GM12878 (cell line): Measurements from ENCODE around the gene RNF220. TPM values are rescaled to one million over a fixed set of nuclear protein-coding genes. Genes with fewer than 3 reads are reported as not detected.

Experiments used
- ATAC-seq: fragments of 200-7000 bp; cut with Tn5 transposase; 3 replicates; pipeline ENCODE4 v1.9.1; 2020; ENCODE audit warnings: mild to moderate bottlenecking, moderate library complexity
- BruUV-seq: library from RNA; stranded (reverse); fragments of 400-500 nt; replicated peaks from 2 replicates; lab custom pipeline; 2021; lab: Mats Ljungman, UMichigan
- CTCF ChIA-PET: fragments of 300-600 bp; sonication (Branson Sonifier 250); formaldehyde crosslinking; extraction: SDS; loops from one replicate; lab custom pipeline; 2021; ENCODE audit warnings: inconsistent platforms; lab: Yijun Ruan, JAX
- POLR2A ChIA-PET: fragments of 350-600 bp; formaldehyde crosslinking; extraction: SDS; loops from one replicate; lab custom pipeline; 2021; ENCODE audit warnings: inconsistent platforms; lab: Charles Lee
- RAD21 ChIA-PET: fragments of 300-600 bp; sonication (Branson Sonifier 250); formaldehyde crosslinking; loops from one replicate; lab custom pipeline; 2023; ENCODE audit warnings: antibody characterized with exemption; ENCODE audit not compliant: unreplicated experiment; lab: Charles Lee
- SMC1A ChIA-PET: fragments of 300-600 bp; sonication (Branson Sonifier 250); formaldehyde crosslinking; loops from one replicate; lab custom pipeline; 2023; ENCODE audit not compliant: unreplicated experiment, uncharacterized antibody; lab: Charles Lee
- DNase-seq: peaks from one replicate; pipeline ENCODE4 v3.0.0-alpha.2; 2011; ENCODE audit warnings: low read depth, low spot score
- FAIRE-seq: peaks from 3 replicates; lab custom pipeline; 2011; peaks lifted over from hg19 to GRCh38; lab: Jason Lieb, UNC
- H2AFZ ChIP-seq: 2 replicates; pipeline ENCODE4 v1.6.0; 2011; ENCODE audit warnings: low read depth, low read length, control low read depth; ENCODE audit not compliant: control insufficient read depth
- H3K27ac ChIP-seq: 2 replicates; pipeline ENCODE4 v1.5.1; 2011; ENCODE audit warnings: control low read depth; ENCODE audit not compliant: control insufficient read depth, insufficient read depth
- H3K27me3 ChIP-seq, 2 experiments: replicated peaks in 1 of 2; 2 replicates each; pipeline versions ENCODE4 v1.6.0 to v1.6.1; 2011; ENCODE audit warnings: low read length in 1 of 2; ENCODE audit not compliant: control insufficient read depth in 2 of 2, insufficient read depth in 2 of 2
- H3K36me3 ChIP-seq, 2 experiments: 2 replicates each; pipeline ENCODE4 v1.5.1; 2011; ENCODE audit warnings: low read length in 1 of 2; ENCODE audit not compliant: control insufficient read depth in 2 of 2, insufficient read depth in 2 of 2
- H3K4me1 ChIP-seq: 2 replicates; pipeline ENCODE4 v1.6.1; 2011; ENCODE audit warnings: mild to moderate bottlenecking, low read length, moderate library complexity, mixed read lengths; ENCODE audit not compliant: control insufficient read depth, insufficient read depth
- H3K4me2 ChIP-seq: 2 replicates; pipeline ENCODE4 v1.6.0; 2011; ENCODE audit warnings: control low read depth; ENCODE audit not compliant: control insufficient read depth, insufficient read depth
- H3K4me3 ChIP-seq: fragments of 200-600 bp; sonication (generic); 2 replicates; pipeline ENCODE4 v1.5.1; 2016
- H3K79me2 ChIP-seq: 2 replicates; pipeline ENCODE4 v1.6.0; 2011; ENCODE audit warnings: low read length; ENCODE audit not compliant: control insufficient read depth, insufficient read depth
- H3K9ac ChIP-seq: 2 replicates; pipeline ENCODE4 v1.8.0; 2011; ENCODE audit warnings: low read length, control low read depth, mixed read lengths; ENCODE audit not compliant: control insufficient read depth, insufficient read depth
- H3K9me3 ChIP-seq: replicated peaks from 3 replicates; pipeline ENCODE4 v1.5.1; 2011; ENCODE audit warnings: mild to moderate bottlenecking, low read length; ENCODE audit not compliant: control insufficient read depth, insufficient read depth
- H4K20me1 ChIP-seq: 2 replicates; pipeline ENCODE4 v1.6.0; 2011; ENCODE audit not compliant: control insufficient read depth, insufficient read depth
- CHD1 ChIP-seq: IDR thresholded peaks from 2 replicates; pipeline ENCODE4 v1.6.1; 2012; ENCODE audit warnings: low read depth, low read length, improper control_type of control experiment
- EP300 ChIP-seq, 2 experiments: fragments of 150-350 bp in 1 of 2; IDR thresholded peaks; 2 replicates each; pipeline ENCODE4 v1.6.1; 2011 to 2012; ENCODE audit warnings: low read depth in 2 of 2, low read length in 2 of 2, borderline replicate concordance in 1 of 2, improper control_type of control experiment in 1 of 2, inconsistent platforms in 1 of 2; ENCODE audit not compliant: control insufficient read depth in 1 of 2
- GABPA ChIP-seq: IDR thresholded peaks from 2 replicates; pipeline ENCODE4 v1.6.1; 2014; ENCODE audit warnings: antibody characterized with exemption, low read depth, mild to moderate bottlenecking, inconsistent platforms
- JUNB ChIP-seq: IDR thresholded peaks from 2 replicates; pipeline ENCODE4 v1.6.1; 2016; ENCODE audit warnings: antibody characterized with exemption, mild to moderate bottlenecking
- NFYA ChIP-seq: IDR thresholded peaks from 2 replicates; pipeline ENCODE4 v1.6.1; 2011; ENCODE audit warnings: low read depth, mild to moderate bottlenecking, low read length, improper control_type of control experiment, borderline replicate concordance
- RAD21 ChIP-seq: IDR thresholded peaks from 2 replicates; pipeline ENCODE4 v1.6.1; 2011; ENCODE audit warnings: mild to moderate bottlenecking, low read depth, low read length, moderate library complexity; ENCODE audit not compliant: insufficient read depth
- SREBF1 ChIP-seq: IDR thresholded peaks from 2 replicates; pipeline ENCODE4 v1.6.1; 2012; ENCODE audit warnings: mild to moderate bottlenecking, low read length
- TCF7 ChIP-seq: IDR thresholded peaks from 2 replicates; pipeline ENCODE4 v1.6.1; 2014; ENCODE audit warnings: antibody characterized with exemption, borderline replicate concordance
- WGBS: methylation state at CpG from one replicate; pipeline ENCODE4 v1.1.6; 2016; ENCODE audit warnings: low lambda C conversion rate; ENCODE audit not compliant: insufficient replicate concordance, insufficient coverage; ENCODE audit errors: missing lambda C conversion rate; 5-methylcytosine and 5-hydroxymethylcytosine counted together
- in situ Hi-C: fragments of 300-500 bp; cut with MboI; formaldehyde crosslinking; loops from 9 replicates; pipeline ENCODE4 v1.14.3; 2018; ENCODE audit warnings: mixed read lengths
- intact Hi-C: fragments of 100-400 bp; cut with micrococcal nuclease; formaldehyde crosslinking; loops from one replicate; pipeline ENCODE4 v1.14.2; 2022; ENCODE audit not compliant: unreplicated experiment
- polyA plus RNA-seq, 11 experiments: library from polyadenylated mRNA; depleted of rRNA in 4 of 11; unstranded in 6 of 11; stranded (reverse) in 5 of 11; fragments of >200 nt; fragmentation: Nextera tagmentation in 4 of 11; fragmentation: Illumina TruSeq in 1 of 11; extraction: Ambion mirVana in 4 of 11; extraction: Trizol in 1 of 11; gene quantifications; 1 replicate in 1 of 11; 2 replicates in 10 of 11; pipeline versions ENCODE4 v1.2.1 to v1.2.3, GENCODE V29; 2011 to 2016; ENCODE audit warnings: inconsistent platforms in 2 of 11, missing spikeins in 2 of 11, low read depth in 1 of 11
- total RNA-seq, 4 experiments: library from RNA; depleted of rRNA in 3 of 4; stranded (reverse); fragments of >200 nt in 3 of 4; fragmentation: Illumina TruSeq in 1 of 4; extraction: Trizol in 1 of 4; gene quantifications; 2 replicates each; pipeline versions ENCODE4 v1.2.1 to v1.2.3, GENCODE V29; 2013 to 2021
- TF ChIP-seq, protein P1 (sequence below): IDR thresholded peaks from 2 replicates; pipeline ENCODE4 v1.6.1; 2012; ENCODE audit warnings: improper control_type of control experiment, low read depth, low read length; ENCODE audit not compliant: insufficient replicate concordance
- TF ChIP-seq, protein P2 (sequence below): fragments of 450-650 bp; IDR thresholded peaks from 2 replicates; pipeline ENCODE4 v1.6.1; 2017; ENCODE audit warnings: mild to moderate bottlenecking, moderate library complexity
- TF ChIP-seq, protein P3 (sequence below): fragments of 450-650 bp; IDR thresholded peaks from 2 replicates; pipeline ENCODE4 v1.6.1; 2014; ENCODE audit warnings: mild to moderate bottlenecking

RNF220 gene
- total and polyA plus RNA-seq, 10 of the 15 experiments (the other 5 are each of a cell fraction or from before 2014, with no cell fraction given), result 4.6 to 84.1 (median 53.7) TPM

DNA sequence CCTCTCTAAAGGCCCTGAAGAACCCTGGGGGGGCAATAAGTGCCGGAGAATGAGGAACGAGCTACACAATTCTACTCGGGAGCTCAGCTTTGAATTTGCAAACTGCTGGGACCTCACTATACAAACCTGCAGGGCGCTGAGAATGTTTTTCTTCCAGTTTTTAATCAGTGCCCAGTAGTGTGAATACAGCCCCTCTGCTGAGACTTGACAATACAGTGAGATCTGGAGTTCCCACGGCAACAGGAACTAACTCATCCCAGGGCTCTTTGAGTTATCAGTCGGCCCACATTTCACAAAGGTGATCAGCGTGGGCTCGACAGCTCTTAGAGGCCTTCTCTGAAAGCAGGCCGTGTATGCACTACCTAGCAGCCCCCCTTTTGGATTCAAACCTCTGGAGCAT lies 227.5 kb downstream of the RNF220 start:
- Histone ChIP-seq H3K36me3 (peaks cover 8 to 18% of the 10 kb centered on the region in 2 experiments), H3K4me2 (peak overlapping the region; percentile 97), H3K9ac (peak overlapping the region; percentile 90), H2AFZ (peak overlapping the region; percentile 55), H3K79me2 (peaks cover 19% of the 10 kb centered on the region), H3K27me3 (no peaks in the 10 kb centered on the region), H3K4me3 (peak overlapping the region; percentile 98), H4K20me1 (no peaks in the 10 kb centered on the region), H3K4me1 (no peaks in the 10 kb centered on the region), H3K27ac (peak overlapping the region; percentile 94), H3K9me3 (no peaks in the 10 kb centered on the region)
- in situ Hi-C loops (no loop called here), intact Hi-C loops (no loop called here)
- CTCF ChIA-PET, result interaction anchor here (1.6 to 5.7 kb wide), 3 partner anchors 15 to 38 kb away, joined by 5 to 70 read pairs (median 12); no protein-coding TSS in a partner anchor
- SMC1A ChIA-PET, result interaction anchor here (0.5 to 3.1 kb wide), 4 partner anchors 9 to 89 kb away, joined by 3 to 18 read pairs (median 4); no protein-coding TSS in a partner anchor
- no peak for DNase-seq
- peak; percentile 14 for ATAC-seq
- RAD21 ChIA-PET, result interaction anchor here (1.6 kb wide), 1 partner anchor 41 kb away, joined by 6 read pairs; the partner anchor contains the start of gene TMEM53
- WGBS, result under 1% methylated on average over 9 of the region's 9 CpGs
- TSS peak; percentile 66 for BruUV-seq
- POLR2A ChIA-PET, result interaction anchor here (1.0 to 2.9 kb wide), 7 partner anchors 9 to 420 kb away, joined by 3 to 13 read pairs (median 5); partner anchors contain the start of genes ARMH1, HECTD3 and TMEM53
- TF ChIP-seq, protein P1, sequence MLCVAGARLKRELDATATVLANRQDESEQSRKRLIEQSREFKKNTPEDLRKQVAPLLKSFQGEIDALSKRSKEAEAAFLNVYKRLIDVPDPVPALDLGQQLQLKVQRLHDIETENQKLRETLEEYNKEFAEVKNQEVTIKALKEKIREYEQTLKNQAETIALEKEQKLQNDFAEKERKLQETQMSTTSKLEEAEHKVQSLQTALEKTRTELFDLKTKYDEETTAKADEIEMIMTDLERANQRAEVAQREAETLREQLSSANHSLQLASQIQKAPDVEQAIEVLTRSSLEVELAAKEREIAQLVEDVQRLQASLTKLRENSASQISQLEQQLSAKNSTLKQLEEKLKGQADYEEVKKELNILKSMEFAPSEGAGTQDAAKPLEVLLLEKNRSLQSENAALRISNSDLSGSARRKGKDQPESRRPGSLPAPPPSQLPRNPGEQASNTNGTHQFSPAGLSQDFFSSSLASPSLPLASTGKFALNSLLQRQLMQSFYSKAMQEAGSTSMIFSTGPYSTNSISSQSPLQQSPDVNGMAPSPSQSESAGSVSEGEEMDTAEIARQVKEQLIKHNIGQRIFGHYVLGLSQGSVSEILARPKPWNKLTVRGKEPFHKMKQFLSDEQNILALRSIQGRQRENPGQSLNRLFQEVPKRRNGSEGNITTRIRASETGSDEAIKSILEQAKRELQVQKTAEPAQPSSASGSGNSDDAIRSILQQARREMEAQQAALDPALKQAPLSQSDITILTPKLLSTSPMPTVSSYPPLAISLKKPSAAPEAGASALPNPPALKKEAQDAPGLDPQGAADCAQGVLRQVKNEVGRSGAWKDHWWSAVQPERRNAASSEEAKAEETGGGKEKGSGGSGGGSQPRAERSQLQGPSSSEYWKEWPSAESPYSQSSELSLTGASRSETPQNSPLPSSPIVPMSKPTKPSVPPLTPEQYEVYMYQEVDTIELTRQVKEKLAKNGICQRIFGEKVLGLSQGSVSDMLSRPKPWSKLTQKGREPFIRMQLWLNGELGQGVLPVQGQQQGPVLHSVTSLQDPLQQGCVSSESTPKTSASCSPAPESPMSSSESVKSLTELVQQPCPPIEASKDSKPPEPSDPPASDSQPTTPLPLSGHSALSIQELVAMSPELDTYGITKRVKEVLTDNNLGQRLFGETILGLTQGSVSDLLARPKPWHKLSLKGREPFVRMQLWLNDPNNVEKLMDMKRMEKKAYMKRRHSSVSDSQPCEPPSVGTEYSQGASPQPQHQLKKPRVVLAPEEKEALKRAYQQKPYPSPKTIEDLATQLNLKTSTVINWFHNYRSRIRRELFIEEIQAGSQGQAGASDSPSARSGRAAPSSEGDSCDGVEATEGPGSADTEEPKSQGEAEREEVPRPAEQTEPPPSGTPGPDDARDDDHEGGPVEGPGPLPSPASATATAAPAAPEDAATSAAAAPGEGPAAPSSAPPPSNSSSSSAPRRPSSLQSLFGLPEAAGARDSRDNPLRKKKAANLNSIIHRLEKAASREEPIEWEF, result no peak
- TF ChIP-seq NFYA, result no peak
- TF ChIP-seq GABPA, result no peak
- TF ChIP-seq JUNB, result no peak
- TF ChIP-seq RAD21, result no peak
- TF ChIP-seq SREBF1, result no peak
- no peak for TF ChIP-seq CHD1
- no peak for TF ChIP-seq EP300 (IDR thresholded peaks at IDR 0.05; ENCODE audit: borderline replicate concordance in 1 of 2, control insufficient read depth in 1 of 2, low read depth in 2 of 2, low read length in 2 of 2)
- TF ChIP-seq, protein P2, sequence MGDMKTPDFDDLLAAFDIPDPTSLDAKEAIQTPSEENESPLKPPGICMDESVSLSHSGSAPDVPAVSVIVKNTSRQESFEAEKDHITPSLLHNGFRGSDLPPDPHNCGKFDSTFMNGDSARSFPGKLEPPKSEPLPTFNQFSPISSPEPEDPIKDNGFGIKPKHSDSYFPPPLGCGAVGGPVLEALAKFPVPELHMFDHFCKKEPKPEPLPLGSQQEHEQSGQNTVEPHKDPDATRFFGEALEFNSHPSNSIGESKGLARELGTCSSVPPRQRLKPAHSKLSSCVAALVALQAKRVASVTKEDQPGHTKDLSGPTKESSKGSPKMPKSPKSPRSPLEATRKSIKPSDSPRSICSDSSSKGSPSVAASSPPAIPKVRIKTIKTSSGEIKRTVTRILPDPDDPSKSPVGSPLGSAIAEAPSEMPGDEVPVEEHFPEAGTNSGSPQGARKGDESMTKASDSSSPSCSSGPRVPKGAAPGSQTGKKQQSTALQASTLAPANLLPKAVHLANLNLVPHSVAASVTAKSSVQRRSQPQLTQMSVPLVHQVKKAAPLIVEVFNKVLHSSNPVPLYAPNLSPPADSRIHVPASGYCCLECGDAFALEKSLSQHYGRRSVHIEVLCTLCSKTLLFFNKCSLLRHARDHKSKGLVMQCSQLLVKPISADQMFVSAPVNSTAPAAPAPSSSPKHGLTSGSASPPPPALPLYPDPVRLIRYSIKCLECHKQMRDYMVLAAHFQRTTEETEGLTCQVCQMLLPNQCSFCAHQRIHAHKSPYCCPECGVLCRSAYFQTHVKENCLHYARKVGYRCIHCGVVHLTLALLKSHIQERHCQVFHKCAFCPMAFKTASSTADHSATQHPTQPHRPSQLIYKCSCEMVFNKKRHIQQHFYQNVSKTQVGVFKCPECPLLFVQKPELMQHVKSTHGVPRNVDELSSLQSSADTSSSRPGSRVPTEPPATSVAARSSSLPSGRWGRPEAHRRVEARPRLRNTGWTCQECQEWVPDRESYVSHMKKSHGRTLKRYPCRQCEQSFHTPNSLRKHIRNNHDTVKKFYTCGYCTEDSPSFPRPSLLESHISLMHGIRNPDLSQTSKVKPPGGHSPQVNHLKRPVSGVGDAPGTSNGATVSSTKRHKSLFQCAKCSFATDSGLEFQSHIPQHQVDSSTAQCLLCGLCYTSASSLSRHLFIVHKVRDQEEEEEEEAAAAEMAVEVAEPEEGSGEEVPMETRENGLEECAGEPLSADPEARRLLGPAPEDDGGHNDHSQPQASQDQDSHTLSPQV, result no peak
- TF ChIP-seq, protein P3, sequence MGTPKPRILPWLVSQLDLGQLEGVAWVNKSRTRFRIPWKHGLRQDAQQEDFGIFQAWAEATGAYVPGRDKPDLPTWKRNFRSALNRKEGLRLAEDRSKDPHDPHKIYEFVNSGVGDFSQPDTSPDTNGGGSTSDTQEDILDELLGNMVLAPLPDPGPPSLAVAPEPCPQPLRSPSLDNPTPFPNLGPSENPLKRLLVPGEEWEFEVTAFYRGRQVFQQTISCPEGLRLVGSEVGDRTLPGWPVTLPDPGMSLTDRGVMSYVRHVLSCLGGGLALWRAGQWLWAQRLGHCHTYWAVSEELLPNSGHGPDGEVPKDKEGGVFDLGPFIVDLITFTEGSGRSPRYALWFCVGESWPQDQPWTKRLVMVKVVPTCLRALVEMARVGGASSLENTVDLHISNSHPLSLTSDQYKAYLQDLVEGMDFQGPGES, result no peak
- no peak for TF ChIP-seq TCF7
- peak; percentile 65 for FAIRE-seq
